ENCODE data around the gene UMODL1. TPM values are rescaled to one million over a fixed set of nuclear protein-coding genes. Genes with fewer than 3 reads are reported as not detected.
"Not testable (repeated sequence)": the region's sequence is repeated elsewhere in the genome, so short reads cannot be mapped to it uniquely, and the experiment has no call there.

UMODL1 gene
- total RNA-seq, 2 donors from 2014 or later: 0.35 to 0.37 TPM

- Histone ChIP-seq H3K9ac (ENCODE audit: low read depth in 2 of 2, low read length in 2 of 2) (no peak overlapping the region), H3K36me3 (no peaks in the 10 kb centered on the region), H3K27me3 (no peaks in the 10 kb centered on the region), H3K4me3 (no peak overlapping the region), H3K9me3 (no peaks in the 10 kb centered on the region), H3K27ac (no peak overlapping the region), H3K4me1 (no peaks in the 10 kb centered on the region)
- TF ChIP-seq CTCF (IDR thresholded peaks at IDR 0.05): no peak
- intact Hi-C loops (cut with DNase I): no loop called here
- no peak for DNase-seq
These were observed 1.3 kb upstream of the UMODL1 start for GRCh38 chr21:42069843-42070242.

DNA sequence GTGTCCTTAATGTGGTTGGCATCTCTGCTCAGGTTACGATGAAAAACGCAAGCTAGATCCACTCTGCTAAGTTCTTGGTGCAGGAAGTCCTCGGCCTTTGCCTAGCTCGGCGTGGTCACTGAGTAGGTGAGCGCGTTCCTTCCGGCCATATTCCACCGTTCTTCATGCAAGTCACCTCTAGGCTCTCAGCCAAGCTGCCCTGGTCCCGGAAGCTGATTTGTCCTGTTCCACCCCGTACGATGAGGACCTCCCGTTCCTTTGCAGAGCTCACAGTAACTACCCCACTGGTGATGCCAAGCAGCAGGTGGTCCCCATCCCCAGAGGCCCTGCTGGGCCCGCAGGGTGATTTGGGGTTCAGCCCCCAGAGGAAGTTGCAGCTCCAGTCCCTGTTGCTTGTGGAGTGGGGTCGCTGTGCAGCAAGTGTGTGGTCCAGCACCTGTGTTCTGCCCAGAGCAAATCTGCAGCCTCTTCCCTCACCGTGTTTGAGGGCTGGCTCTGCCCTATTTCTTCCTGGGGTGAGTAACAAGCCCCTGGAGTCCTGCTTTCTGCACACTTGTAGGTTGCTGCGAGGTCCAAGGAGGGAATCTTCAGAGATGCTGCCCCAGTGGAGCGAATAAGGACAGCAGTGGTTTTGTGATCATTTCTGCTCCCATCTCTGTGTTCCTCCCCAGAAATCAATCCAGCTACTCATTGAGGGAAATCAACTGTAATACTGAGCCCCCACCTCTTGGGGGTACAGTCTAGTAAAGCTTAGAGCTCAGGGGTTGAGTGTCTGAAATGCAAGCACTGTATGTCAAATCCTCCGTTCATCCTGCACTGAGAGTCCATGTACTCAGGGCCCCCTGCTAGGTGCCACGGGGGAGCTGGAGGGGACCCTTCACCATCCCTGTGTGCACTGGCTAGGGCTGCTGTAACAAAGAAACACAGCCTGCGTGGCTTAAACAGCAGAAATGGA lies 2.3 kb downstream of the UMODL1 start:
- intact Hi-C loops (cut with DNase I): no loop called here

DNA sequence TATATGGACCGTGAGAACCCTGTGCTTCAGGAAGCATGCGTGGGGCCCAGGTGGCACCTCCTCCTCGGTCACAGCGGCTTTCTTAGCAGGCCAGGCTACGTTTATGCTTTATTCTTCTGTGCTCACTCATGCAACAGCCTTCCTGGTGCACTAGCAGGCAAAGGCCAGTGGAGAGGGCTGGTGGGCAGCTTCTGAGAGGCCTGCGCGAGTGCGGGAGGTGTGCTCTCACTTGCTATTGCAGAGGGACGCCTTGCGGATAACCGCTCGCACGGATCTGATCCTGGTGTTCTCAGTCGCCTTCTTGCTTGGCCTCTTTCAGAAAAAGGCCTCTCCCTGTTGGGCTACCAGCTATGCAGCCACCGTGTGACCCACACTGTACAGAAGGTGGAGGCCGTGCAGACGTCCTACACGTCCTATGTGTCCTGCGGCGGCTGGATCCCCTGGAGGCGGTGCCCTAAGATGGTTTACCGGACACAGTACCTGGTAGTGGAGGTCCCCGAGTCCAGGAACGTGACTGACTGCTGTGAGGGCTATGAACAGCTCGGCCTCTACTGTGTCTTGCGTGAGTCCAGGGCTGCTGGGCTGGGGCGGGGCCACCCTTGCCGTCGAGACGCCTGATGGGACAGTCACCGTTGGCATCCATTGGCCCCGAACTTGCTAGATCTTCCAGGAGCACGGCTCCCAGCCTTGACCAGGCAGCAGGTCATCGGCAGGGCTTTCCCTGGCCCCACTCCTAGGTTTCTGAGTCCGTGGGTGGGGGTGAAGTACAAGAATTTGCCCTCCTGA lies 4.8 kb downstream of the UMODL1 start:
- H3K9me3 ChIP-seq: no peaks in the 10 kb centered on the region
- H3K36me3 ChIP-seq: no peaks in the 10 kb centered on the region
- no peak for TF ChIP-seq CTCF (IDR thresholded peaks at IDR 0.05)
- no peak overlapping the region for H3K9ac ChIP-seq (ENCODE audit: low read depth in 2 of 2, low read length in 2 of 2)
- H3K4me3 ChIP-seq: no peak overlapping the region
- DNase-seq: no peak
- H3K27ac ChIP-seq: no peak overlapping the region
- no peaks in the 10 kb centered on the region for H3K27me3 ChIP-seq
- intact Hi-C loops (cut with DNase I): no loop called here
- no peaks in the 10 kb centered on the region for H3K4me1 ChIP-seq

More for the DNA sequence above, 2.3 kb downstream of the UMODL1 start:
- H3K4me3 ChIP-seq: no peak overlapping the region
- H3K27ac ChIP-seq: no peak overlapping the region
- no peaks in the 10 kb centered on the region for H3K9me3 ChIP-seq
- H3K36me3 ChIP-seq: no peaks in the 10 kb centered on the region
- H3K4me1 ChIP-seq: no peaks in the 10 kb centered on the region
- TF ChIP-seq CTCF (IDR thresholded peaks at IDR 0.05): no peak
- no peak overlapping the region for H3K9ac ChIP-seq (ENCODE audit: low read depth in 2 of 2, low read length in 2 of 2)
- no peaks in the 10 kb centered on the region for H3K27me3 ChIP-seq
- DNase-seq: no peak

DNA sequence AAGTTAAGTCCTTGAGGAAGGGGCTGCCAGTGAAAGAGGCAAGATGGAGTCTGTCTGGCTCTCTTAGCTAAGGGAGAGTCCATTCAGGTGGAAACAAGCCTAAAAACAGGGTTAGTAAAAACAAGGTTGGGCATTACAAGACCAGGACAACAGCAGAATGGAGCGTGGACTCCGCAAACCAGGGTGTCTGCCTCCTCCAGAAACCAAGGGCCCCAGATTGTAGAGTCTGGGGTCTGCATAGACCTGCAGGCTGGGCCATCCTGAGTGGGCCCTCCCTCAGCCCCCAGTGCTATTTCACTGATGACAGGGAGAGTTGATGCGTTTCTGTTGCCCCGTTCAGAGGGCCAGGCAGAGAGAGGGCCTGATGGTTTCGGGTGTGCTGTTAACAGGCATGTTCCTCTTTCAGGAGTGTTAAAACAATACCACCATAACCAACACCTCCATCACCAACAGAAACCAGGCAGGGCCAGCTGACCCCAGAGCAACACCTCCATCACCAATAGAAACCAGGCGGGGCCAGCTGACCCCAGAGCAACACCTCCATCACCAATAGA lies 6.6 kb downstream of the UMODL1 start:
- H3K9ac ChIP-seq (ENCODE audit: low read depth in 2 of 2, low read length in 2 of 2); H3K27me3 ChIP-seq; H3K9me3 ChIP-seq; H3K4me1 ChIP-seq; DNase-seq; intact Hi-C loops (cut with DNase I); H3K27ac ChIP-seq; H3K36me3 ChIP-seq; H3K4me3 ChIP-seq: not testable (repeated sequence)

GRCh38 chr21:42078247-42079007 lies 7.3 kb downstream of the UMODL1 start:
- H3K9ac ChIP-seq (ENCODE audit: low read depth in 2 of 2, low read length in 2 of 2); DNase-seq; H3K36me3 ChIP-seq; H3K4me1 ChIP-seq; H3K27ac ChIP-seq; H3K4me3 ChIP-seq; H3K27me3 ChIP-seq; H3K9me3 ChIP-seq; intact Hi-C loops (cut with DNase I): not testable (repeated sequence)

All from colonic mucosa (tissue), 4 donors.